ENCODE measurements around the gene ASIC3.

The ASIC3 gene

GRCh38 chr7:151060113-151060415, 11.7 kb downstream of the ASIC3 start:
- Histone ChIP-seq H3K4me3 (ENCODE audit: insufficient read depth in 1 of 2, low read depth in 1 of 2, low read length in 2 of 2) (peak overlapping the region; percentile 77 to 93), H4K91ac (ENCODE audit: low read length) (peak overlapping the region; percentile 40), H2AK5ac (ENCODE audit: low read length, severe bottlenecking) (no peak overlapping the region), H3K23ac (ENCODE audit: low read length in 2 of 2) (peak overlapping the region in 1 of 2 experiments; percentile 14), H2BK15ac (ENCODE audit: low read depth, poor library complexity, severe bottlenecking) (peak overlapping the region; percentile 85), H3K9ac (ENCODE audit: low read length) (peak overlapping the region; percentile 90), H3K36me3 (ENCODE audit: control insufficient read depth in 1 of 2, insufficient read depth in 2 of 2, low read depth in 1 of 2, low read length in 2 of 2) (peaks cover 14 to 28% of the 10 kb centered on the region in 2 experiments), H3K9me3 (ENCODE audit: control insufficient read depth, low read length) (no peaks in the 10 kb centered on the region), H3K27me3 (ENCODE audit: control insufficient read depth in 1 of 2, insufficient read depth in 1 of 2, low read length in 2 of 2) (no peaks in the 10 kb centered on the region), H4K8ac (ENCODE audit: low read length) (no peak overlapping the region), H3K79me1 (replicated peaks; ENCODE audit: low read length, poor library complexity, severe bottlenecking) (peaks cover 24% of the 10 kb centered on the region), H2BK12ac (ENCODE audit: low read length in 2 of 2) (peak overlapping the region in 1 of 2 experiments; percentile 51), H2BK5ac (ENCODE audit: low read depth, low read length, poor library complexity, severe bottlenecking) (peak overlapping the region; percentile 80), H2AFZ (ENCODE audit: low read depth, low read length) (no peak overlapping the region), H3K4me1 (ENCODE audit: control insufficient read depth, insufficient read depth, low read depth, low read length) (peaks cover 51% of the 10 kb centered on the region), H3K4ac (ENCODE audit: low read depth in 1 of 2, low read length in 2 of 2) (peak overlapping the region; percentile 73 to 90), H2BK120ac (ENCODE audit: low read depth, low read length) (peak overlapping the region; percentile 84), H3K4me2 (ENCODE audit: low read length, poor library complexity, severe bottlenecking) (peak overlapping the region; percentile 93), H3K18ac (ENCODE audit: low read depth in 1 of 2, low read length in 2 of 2) (peak overlapping the region; percentile 44 to 77), H3K14ac (ENCODE audit: low read length in 2 of 2) (peak overlapping the region; percentile 68 to 90), H3K27ac (ENCODE audit: low read length, poor library complexity, severe bottlenecking) (peak overlapping the region; percentile 77)
- under 1% methylated on average over 13 of the region's 17 CpGs for WGBS
- no peak for DNase-seq

- Histone ChIP-seq H3K79me1 (replicated peaks; ENCODE audit: low read length, poor library complexity, severe bottlenecking) (peaks cover 27% of the 10 kb centered on the region), H3K27ac (ENCODE audit: low read length, poor library complexity, severe bottlenecking) (peak overlapping the region; percentile 77), H2BK12ac (ENCODE audit: low read length in 2 of 2) (peak overlapping the region in 1 of 2 experiments; percentile 85), H3K4me1 (ENCODE audit: control insufficient read depth, insufficient read depth, low read depth, low read length) (peaks cover 51% of the 10 kb centered on the region), H3K4me2 (ENCODE audit: low read length, poor library complexity, severe bottlenecking) (peak overlapping the region; percentile 93), H3K4ac (ENCODE audit: low read depth in 1 of 2, low read length in 2 of 2) (peak overlapping the region; percentile 73 to 90), H3K14ac (ENCODE audit: low read length in 2 of 2) (peak overlapping the region; percentile 68 to 90), H2BK5ac (ENCODE audit: low read depth, low read length, poor library complexity, severe bottlenecking) (peak overlapping the region; percentile 80), H3K36me3 (ENCODE audit: control insufficient read depth in 1 of 2, insufficient read depth in 2 of 2, low read depth in 1 of 2, low read length in 2 of 2) (peaks cover 19 to 30% of the 10 kb centered on the region in 2 experiments), H2BK120ac (ENCODE audit: low read depth, low read length) (peak overlapping the region; percentile 64), H3K9ac (ENCODE audit: low read length) (peak overlapping the region; percentile 90), H3K18ac (ENCODE audit: low read depth in 1 of 2, low read length in 2 of 2) (peak overlapping the region; percentile 44 to 77), H3K27me3 (ENCODE audit: control insufficient read depth in 1 of 2, insufficient read depth in 1 of 2, low read length in 2 of 2) (no peaks in the 10 kb centered on the region), H2AFZ (ENCODE audit: low read depth, low read length) (no peak overlapping the region), H3K4me3 (ENCODE audit: insufficient read depth in 1 of 2, low read depth in 1 of 2, low read length in 2 of 2) (peak overlapping the region; percentile 77 to 93), H3K23ac (ENCODE audit: low read length in 2 of 2) (peak overlapping the region; percentile 15 to 68), H2AK5ac (ENCODE audit: low read length, severe bottlenecking) (no peak overlapping the region), H2BK15ac (ENCODE audit: low read depth, poor library complexity, severe bottlenecking) (peak overlapping the region; percentile 85), H4K91ac (ENCODE audit: low read length) (peak overlapping the region; percentile 64), H4K8ac (ENCODE audit: low read length) (no peak overlapping the region), H3K9me3 (ENCODE audit: control insufficient read depth, low read length) (no peaks in the 10 kb centered on the region)
- DNase-seq = peak; percentile 49
- 27% methylated on average over 8 of the region's 21 CpGs for WGBS
Observed at GRCh38 chr7:151060416-151061212, 12.3 kb downstream of the ASIC3 start.

GRCh38 chr7:151061213-151062110, 13.1 kb downstream of the ASIC3 start:
- peak overlapping the region; percentile 56 for H4K91ac ChIP-seq (ENCODE audit: low read length)
- WGBS = 42% methylated on average over 33 of the region's 33 CpGs
- H3K4me2 ChIP-seq (ENCODE audit: low read length, poor library complexity, severe bottlenecking) = peak overlapping the region; percentile 93
- peaks cover 27% of the 10 kb centered on the region for H3K79me1 ChIP-seq (replicated peaks; ENCODE audit: low read length, poor library complexity, severe bottlenecking)
- peak overlapping the region in 1 of 2 experiments; percentile 95 for H3K14ac ChIP-seq (ENCODE audit: low read length in 2 of 2)
- H3K4ac ChIP-seq (ENCODE audit: low read depth in 1 of 2, low read length in 2 of 2) = peak overlapping the region; percentile 10 to 89
- DNase-seq = peak; percentile 34
- H3K27me3 ChIP-seq (ENCODE audit: control insufficient read depth in 1 of 2, insufficient read depth in 1 of 2, low read length in 2 of 2) = no peaks in the 10 kb centered on the region
- H2AFZ ChIP-seq (ENCODE audit: low read depth, low read length) = no peak overlapping the region
- H2AK5ac ChIP-seq (ENCODE audit: low read length, severe bottlenecking) = peak overlapping the region; percentile 81
- H4K8ac ChIP-seq (ENCODE audit: low read length) = peak overlapping the region; percentile 1
- H3K36me3 ChIP-seq (ENCODE audit: control insufficient read depth in 1 of 2, insufficient read depth in 2 of 2, low read depth in 1 of 2, low read length in 2 of 2) = peaks cover 26 to 34% of the 10 kb centered on the region in 2 experiments
- H3K4me3 ChIP-seq (ENCODE audit: insufficient read depth in 1 of 2, low read depth in 1 of 2, low read length in 2 of 2) = peak overlapping the region; percentile 24 to 93
- peak overlapping the region; percentile 51 for H2BK120ac ChIP-seq (ENCODE audit: low read depth, low read length)
- H3K9ac ChIP-seq (ENCODE audit: low read length) = peak overlapping the region; percentile 90
- no peaks in the 10 kb centered on the region for H3K9me3 ChIP-seq (ENCODE audit: control insufficient read depth, low read length)
- H2BK15ac ChIP-seq (ENCODE audit: low read depth, poor library complexity, severe bottlenecking) = no peak overlapping the region
- peak overlapping the region; percentile 77 for H3K27ac ChIP-seq (ENCODE audit: low read length, poor library complexity, severe bottlenecking)
- H3K4me1 ChIP-seq (ENCODE audit: control insufficient read depth, insufficient read depth, low read depth, low read length) = peaks cover 55% of the 10 kb centered on the region
- H3K23ac ChIP-seq (ENCODE audit: low read length in 2 of 2) = peak overlapping the region in 1 of 2 experiments; percentile 29
- H2BK12ac ChIP-seq (ENCODE audit: low read length in 2 of 2) = peak overlapping the region; percentile 12 to 98
- H3K18ac ChIP-seq (ENCODE audit: low read depth in 1 of 2, low read length in 2 of 2) = peak overlapping the region; percentile 42 to 44
- H2BK5ac ChIP-seq (ENCODE audit: low read depth, low read length, poor library complexity, severe bottlenecking) = peak overlapping the region; percentile 24

- Histone ChIP-seq H2BK12ac (ENCODE audit: low read length in 2 of 2) (peak overlapping the region; percentile 6 to 98), H2AFZ (ENCODE audit: low read depth, low read length) (no peak overlapping the region), H4K8ac (ENCODE audit: low read length) (peak overlapping the region; percentile 1), H3K4ac (ENCODE audit: low read depth in 1 of 2, low read length in 2 of 2) (peak overlapping the region; percentile 10 to 89), H3K36me3 (ENCODE audit: control insufficient read depth in 1 of 2, insufficient read depth in 2 of 2, low read depth in 1 of 2, low read length in 2 of 2) (peaks cover 32 to 40% of the 10 kb centered on the region in 2 experiments), H3K4me2 (ENCODE audit: low read length, poor library complexity, severe bottlenecking) (peak overlapping the region; percentile 93), H2BK15ac (ENCODE audit: low read depth, poor library complexity, severe bottlenecking) (no peak overlapping the region), H3K4me3 (ENCODE audit: insufficient read depth in 1 of 2, low read depth in 1 of 2, low read length in 2 of 2) (peak overlapping the region in 1 of 2 experiments; percentile 93), H3K9me3 (ENCODE audit: control insufficient read depth, low read length) (no peaks in the 10 kb centered on the region), H3K79me1 (replicated peaks; ENCODE audit: low read length, poor library complexity, severe bottlenecking) (peaks cover 24% of the 10 kb centered on the region), H3K9ac (ENCODE audit: low read length) (peak overlapping the region; percentile 90), H2BK5ac (ENCODE audit: low read depth, low read length, poor library complexity, severe bottlenecking) (no peak overlapping the region), H2BK120ac (ENCODE audit: low read depth, low read length) (peak overlapping the region; percentile 12), H2AK5ac (ENCODE audit: low read length, severe bottlenecking) (peak overlapping the region; percentile 81), H3K23ac (ENCODE audit: low read length in 2 of 2) (peak overlapping the region in 1 of 2 experiments; percentile 29), H3K18ac (ENCODE audit: low read depth in 1 of 2, low read length in 2 of 2) (peak overlapping the region; percentile 42 to 44), H3K27ac (ENCODE audit: low read length, poor library complexity, severe bottlenecking) (peak overlapping the region; percentile 77), H3K14ac (ENCODE audit: low read length in 2 of 2) (peak overlapping the region in 1 of 2 experiments; percentile 95), H3K4me1 (ENCODE audit: control insufficient read depth, insufficient read depth, low read depth, low read length) (peaks cover 54% of the 10 kb centered on the region), H3K27me3 (ENCODE audit: control insufficient read depth in 1 of 2, insufficient read depth in 1 of 2, low read length in 2 of 2) (no peaks in the 10 kb centered on the region), H4K91ac (ENCODE audit: low read length) (peak overlapping the region; percentile 56)
- no peak for DNase-seq
- 22% methylated on average over 11 of the region's 11 CpGs for WGBS
Observed at GRCh38 chr7:151062111-151062398, 13.7 kb downstream of the ASIC3 start.
